ENCODE results near the gene CHFR.
"Not testable (repeated sequence)": the region's sequence is repeated elsewhere in the genome, so short reads cannot be mapped to it uniquely, and the experiment has no call there.

The CHFR gene

GRCh38 chr12:132887513-132888351 is at the start of gene CHFR:
TSS of gene CHFR (minus strand) at chr12:132887605. CDS start at chr12:132887328, 277 bp downstream.
- peak; percentile 98 for DNase-seq

DNA sequence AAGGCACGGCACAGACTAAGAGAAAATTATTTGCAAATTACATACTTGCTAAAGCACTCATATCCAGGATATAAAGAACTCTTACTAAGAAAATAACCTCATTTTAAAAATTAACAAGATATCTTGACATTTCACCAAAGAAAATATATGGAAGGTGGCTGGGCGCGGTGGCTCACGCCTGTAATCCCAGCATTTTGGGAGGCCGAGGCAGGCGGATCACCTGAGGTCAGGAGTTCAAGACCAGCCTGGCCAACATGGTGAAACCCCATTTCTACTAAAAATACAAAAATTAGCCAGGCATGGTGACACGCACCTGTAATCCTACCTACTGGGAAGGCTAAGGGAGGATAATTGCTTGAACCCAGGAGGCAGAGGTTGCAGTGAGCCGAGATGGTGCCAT is 49.5 kb upstream of the CHFR start:
- DNase-seq: not testable (repeated sequence)

GRCh38 chr12:132936163-132936562 is 48.8 kb upstream of the CHFR start:
- DNase-seq: no peak

- no peak for DNase-seq
Observed at GRCh38 chr12:132926415-132926833, 39.0 kb upstream of the CHFR start.

DNA sequence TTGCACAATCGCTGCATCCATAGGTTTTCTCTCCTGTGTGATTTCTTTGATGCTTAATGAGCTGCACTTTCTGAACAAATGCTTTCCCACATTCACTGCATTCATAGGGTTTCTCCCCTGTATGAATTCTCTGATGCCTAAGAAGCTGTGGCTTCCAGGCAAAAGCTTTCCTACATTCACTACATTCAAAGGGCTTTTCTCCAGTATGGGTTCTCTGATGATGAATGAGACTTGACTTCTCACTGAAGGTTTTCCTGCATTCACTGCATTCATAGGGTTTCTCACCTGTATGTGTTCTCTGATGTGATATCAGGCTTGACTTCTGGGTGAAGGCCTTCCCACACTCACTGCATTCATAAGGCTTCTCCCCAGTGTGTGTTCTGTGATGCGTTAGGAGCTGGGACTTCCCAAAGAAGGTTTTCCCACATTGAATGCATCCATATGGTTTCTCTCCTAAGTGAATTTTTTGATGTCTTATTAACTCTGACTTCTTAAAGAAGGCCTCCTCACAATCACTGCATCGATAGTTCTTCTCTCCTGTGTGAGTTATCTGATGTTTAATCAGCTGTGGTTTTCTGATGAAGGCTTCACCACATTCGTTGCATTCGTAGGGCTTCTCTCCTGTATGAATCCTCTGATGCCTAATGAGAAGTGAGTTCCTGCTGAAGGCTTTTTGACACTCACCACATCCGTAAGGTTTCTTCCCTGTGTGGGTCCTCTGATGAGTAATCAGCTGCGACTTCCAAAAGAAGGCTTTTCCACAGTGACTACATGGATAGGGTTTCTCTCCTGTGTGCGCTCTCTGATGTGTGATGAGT is 38.4 kb upstream of the CHFR start:
- DNase-seq: no peak

DNA sequence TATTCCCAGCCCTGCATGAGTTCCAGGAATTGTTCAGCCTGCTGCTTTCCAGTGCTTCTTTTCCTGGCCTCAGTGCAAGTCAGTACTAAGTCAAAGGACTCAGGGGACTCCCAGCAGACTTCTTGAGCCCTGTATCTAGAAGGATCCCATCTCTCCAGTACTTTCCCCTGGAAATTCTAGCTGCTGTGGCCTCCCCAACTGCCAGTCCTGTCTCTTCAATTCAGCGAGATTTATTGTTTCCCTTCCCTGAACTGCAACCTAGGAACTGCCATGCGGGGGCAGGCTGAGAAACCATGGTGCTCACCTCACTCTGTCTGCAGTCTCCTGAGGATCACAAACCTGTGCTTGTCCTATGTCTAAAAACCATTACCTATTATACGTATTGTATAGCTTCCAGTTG is 37.0 kb upstream of the CHFR start:
- DNase-seq: no peak

DNA sequence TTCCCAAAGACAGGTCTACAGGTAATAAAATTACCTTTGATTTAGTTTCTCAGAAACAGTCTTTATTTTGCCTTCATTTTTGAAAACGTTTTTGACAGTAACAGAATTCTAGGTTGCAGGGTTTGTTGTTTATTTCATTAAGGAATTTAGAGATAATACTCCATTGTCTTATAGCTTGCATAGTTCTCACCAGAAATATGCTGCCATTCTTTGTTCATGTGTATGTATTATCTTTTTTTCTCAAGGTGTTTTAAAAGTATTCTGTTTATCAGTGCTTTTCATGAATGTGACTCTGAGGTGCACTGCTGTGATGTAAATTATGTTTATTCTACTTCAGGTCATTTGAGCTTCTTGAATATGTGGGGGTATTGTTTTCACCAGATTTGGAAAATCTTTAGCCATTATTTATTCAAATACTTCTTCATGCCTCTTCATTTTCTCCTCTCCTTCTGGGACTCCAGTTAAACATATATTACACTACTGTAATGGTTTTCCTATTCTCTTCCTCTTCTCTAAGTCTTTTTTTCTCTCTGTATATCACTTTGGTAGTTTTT is 36.0 kb upstream of the CHFR start:
- no peak for DNase-seq

- DNase-seq: no peak
Observed at GRCh38 chr12:132922676-132923075, 35.3 kb upstream of the CHFR start.

DNA sequence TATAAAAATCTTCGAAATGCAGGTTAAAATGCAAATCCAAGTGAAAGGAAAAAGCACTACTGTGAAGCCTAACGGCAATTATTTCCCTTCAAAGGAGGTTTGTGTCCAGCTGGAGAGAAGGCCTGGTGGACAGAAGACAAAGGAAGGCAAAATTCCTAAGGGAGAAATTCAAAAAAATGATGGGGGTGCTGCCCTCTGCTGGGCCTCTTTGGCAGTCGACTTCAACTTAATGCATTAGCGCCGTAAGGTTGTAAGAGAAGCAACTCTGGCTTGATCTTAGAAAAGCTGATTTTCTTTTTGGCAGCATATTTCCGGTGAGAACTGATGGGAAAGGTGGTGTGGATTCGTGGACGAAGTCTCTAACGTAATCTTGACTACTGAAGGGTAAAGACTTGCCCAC is 34.3 kb upstream of the CHFR start:
- DNase-seq: no peak

GRCh38 chr12:132918680-132919079 is 31.3 kb upstream of the CHFR start:
- no peak for DNase-seq

- no peak for DNase-seq
Observed at GRCh38 chr12:132909030-132909368, 21.6 kb upstream of the CHFR start.

GRCh38 chr12:132908145-132909029 is 21.0 kb upstream of the CHFR start:
- DNase-seq: no peak

- not testable (repeated sequence) for DNase-seq
Observed at GRCh38 chr12:132907789-132908144, 20.4 kb upstream of the CHFR start.

GRCh38 chr12:132907216-132907615 is 19.8 kb upstream of the CHFR start:
- no peak for DNase-seq

- no peak for DNase-seq
Observed at GRCh38 chr12:132904718-132905328, 17.4 kb upstream of the CHFR start.

GRCh38 chr12:132899033-132899432 is 11.6 kb upstream of the CHFR start:
- DNase-seq: no peak

GRCh38 chr12:132888852-132889251 is 1.4 kb upstream of the CHFR start:
- DNase-seq: no peak

- peak; percentile 13 for DNase-seq
Observed at GRCh38 chr12:132886529-132887477, 602 bp downstream of the CHFR start.

- DNase-seq: peak; percentile 36
Observed at GRCh38 chr12:132881818-132882217, 5.6 kb downstream of the CHFR start.

GRCh38 chr12:132874620-132875019 is 12.8 kb downstream of the CHFR start:
- DNase-seq: not testable (repeated sequence)

DNA sequence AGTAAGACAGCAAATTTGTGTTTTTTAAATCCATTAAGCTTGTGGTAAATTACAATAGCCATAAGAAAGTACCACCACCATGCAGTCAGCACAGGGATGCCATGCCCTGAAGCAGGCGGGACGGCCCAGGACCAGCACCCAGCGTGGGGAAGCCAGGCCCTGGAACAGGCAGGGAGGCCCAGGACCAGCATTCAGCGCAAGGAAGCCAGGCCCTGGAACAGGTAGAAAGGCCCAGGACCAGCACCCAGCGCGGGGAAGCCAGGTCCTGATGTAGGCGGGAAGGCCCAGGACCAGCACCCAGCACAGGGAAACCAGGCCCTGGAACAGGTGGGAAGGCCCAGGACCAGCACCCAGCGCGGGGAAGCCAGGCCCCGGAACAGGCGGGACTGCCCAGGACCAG is 13.2 kb downstream of the CHFR start:
- no peak for DNase-seq
